Measurements from ENCODE around the gene RPS2. TPM values are rescaled to one million over a fixed set of nuclear protein-coding genes. Genes with fewer than 3 reads are reported as not detected.

Gene RPS2
- total and polyA plus RNA-seq, 2 of the 8 experiments (the other 6 are each of a cell fraction or from before 2014, with no cell fraction given): 4,042 to 16,783 TPM

GRCh38 chr16:1968146-1968953 is 3.7 kb upstream of the RPS2 start:
- no peak overlapping the region for H2BK15ac ChIP-seq (ENCODE audit: low read length)
- CTCF ChIA-PET (ENCODE audit: partially characterized antibody): interaction anchor here (0.5 to 2.5 kb wide), 8 partner anchors 14 to 1011 kb away, joined by 3 to 7 read pairs (median 3); no protein-coding TSS in a partner anchor
- H3K9me3 ChIP-seq (ENCODE audit: insufficient read depth in 2 of 2, low read depth in 1 of 2, low read length in 1 of 2): no peaks in the 10 kb centered on the region
- no peak overlapping the region for H4K91ac ChIP-seq (replicated peaks; ENCODE audit: insufficient read length, low read length)
- H2BK20ac ChIP-seq (ENCODE audit: low read length): no peak overlapping the region
- no peak overlapping the region for H2BK12ac ChIP-seq (ENCODE audit: low read depth, low read length)
- H4K20me1 ChIP-seq (replicated peaks in 1 of 2; ENCODE audit: control insufficient read depth in 1 of 2, insufficient read depth in 2 of 2, low read length in 2 of 2): peaks cover 9 to 14% of the 10 kb centered on the region in 2 experiments
- no peak overlapping the region for H3K4me3 ChIP-seq (ENCODE audit: extremely low read depth in 1 of 4, insufficient read depth in 2 of 4, low read depth in 3 of 4, low read length in 4 of 4)
- no peak overlapping the region for H2BK5ac ChIP-seq (ENCODE audit: low read depth, low read length)
- H3K23me2 ChIP-seq (ENCODE audit: low read depth, low read length): peaks cover 19% of the 10 kb centered on the region
- H3K4me2 ChIP-seq (ENCODE audit: insufficient read depth in 1 of 2, low read depth in 2 of 2, low read length in 2 of 2): no peak overlapping the region
- H2AFZ ChIP-seq (ENCODE audit: low read length): no peak overlapping the region
- no peak for TF ChIP-seq E2F6 (IDR thresholded peaks at IDR 0.05)
- no peak for TF ChIP-seq SIN3A (conservative IDR thresholded peaks at IDR 0.05 in 1 of 2, IDR thresholded peaks at IDR 0.05 in 1 of 2; ENCODE audit: low read depth in 1 of 2, low read length in 2 of 2)
- no peak for TF ChIP-seq EZH2 (IDR thresholded peaks at IDR 0.05; ENCODE audit: low read depth, low read length, severe bottlenecking)
- no peak for TF ChIP-seq CEBPB (IDR thresholded peaks at IDR 0.05; ENCODE audit: low read depth, low read length)
- TF ChIP-seq FOSL1 (IDR thresholded peaks at IDR 0.05; ENCODE audit: insufficient read depth, low read depth, low read length): no peak
- no peak for TF ChIP-seq NRF1 (IDR thresholded peaks at IDR 0.05; ENCODE audit: low read depth, low read length)
- TF ChIP-seq CREB1 (IDR thresholded peaks at IDR 0.05): no peak
- no peak for TF ChIP-seq TCF12 (IDR thresholded peaks at IDR 0.05; ENCODE audit: low read depth, low read length)
- no peak overlapping the region for H3K56ac ChIP-seq (replicated peaks; ENCODE audit: insufficient read length, low read depth, low read length)
- no peaks in the 10 kb centered on the region for H3K27me3 ChIP-seq (replicated peaks in 1 of 4; ENCODE audit: control insufficient read depth in 3 of 4, extremely low read depth in 1 of 4, insufficient read depth in 3 of 4, low read length in 3 of 4)
- H3K14ac ChIP-seq (ENCODE audit: insufficient read length): no peak overlapping the region
- H3K23ac ChIP-seq (ENCODE audit: insufficient read length): no peak overlapping the region
- peaks cover 5 to 9% (median 6%) of the 10 kb centered on the region in 4 experiments; a peak in 7 of 8 replicates for H3K36me3 ChIP-seq (ENCODE audit: control insufficient read depth in 2 of 4, insufficient read depth in 4 of 4, low read length in 3 of 4)
- no peak overlapping the region for H4K8ac ChIP-seq (ENCODE audit: extremely low read depth, insufficient read depth, low read length)
- POLR2A ChIA-PET (ENCODE audit: partially characterized antibody): interaction anchor here (0.8 to 19.8 kb wide), 12 partner anchors 8 to 187 kb away, joined by 3 to 736 read pairs (median 3); partner anchors contain the start of genes GFER, MSRB1, NDUFB10 and NOXO1
- no peak for FAIRE-seq
- no peak overlapping the region for H3K27ac ChIP-seq (ENCODE audit: low read depth, low read length)
- 92% methylated on average over 34 of the region's 41 CpGs; no CpG with 5 or more reads in 1 of the 2 experiments for WGBS, 2 experiments (ENCODE audit: extremely low coverage in 1 of 2, insufficient coverage in 1 of 2, insufficient read length in 1 of 2, insufficient replicate concordance in 2 of 2, low coverage in 1 of 2, low lambda C conversion rate in 2 of 2, missing lambda C conversion rate in 1 of 2)
- no peak overlapping the region for H4K5ac ChIP-seq (ENCODE audit: insufficient read length, low read depth, low read length)
- DNase-seq (ENCODE audit: low read depth in 1 of 2, low spot score in 2 of 2): no peak
- peaks cover 18% of the 10 kb centered on the region for H3K79me1 ChIP-seq (ENCODE audit: low read depth, low read length)
- no peak overlapping the region for H2AK5ac ChIP-seq (ENCODE audit: low read depth, low read length)
- no peak overlapping the region for H3K18ac ChIP-seq (ENCODE audit: extremely low read depth, low read length)
- peaks cover 0 to 15% (median 10%) of the 10 kb centered on the region in 4 experiments; a peak in 5 of 7 replicates for H3K4me1 ChIP-seq (replicated peaks in 1 of 4; ENCODE audit: control insufficient read depth in 3 of 4, insufficient read depth in 4 of 4, low read length in 3 of 4)
- no peak overlapping the region for H3K4ac ChIP-seq (replicated peaks; ENCODE audit: insufficient read length, low read depth, low read length)
- peaks cover 12 to 34% of the 10 kb centered on the region in 2 experiments for H3K79me2 ChIP-seq (ENCODE audit: control insufficient read depth in 1 of 2, insufficient read depth in 2 of 2, low read length in 2 of 2)
- H3K9ac ChIP-seq (replicated peaks in 1 of 4; ENCODE audit: extremely low read depth in 1 of 4, low read depth in 3 of 4, low read length in 3 of 4): no peak overlapping the region
- H2BK120ac ChIP-seq (replicated peaks; ENCODE audit: low read depth, low read length): no peak overlapping the region

All from H1 (cell line).